Keratinocyte (primary cell): ENCODE measurements around the gene LUM.

ENCODE experiments used
- CTCF ChIP-seq, 3 experiments: IDR thresholded peaks in 1 of 3; conservative IDR thresholded peaks in 1 of 3; optimal IDR thresholded peaks in 1 of 3; 2 replicates in 2 of 3; 3 replicates in 1 of 3; pipeline versions ENCODE3 to v1.5.1; 2011; ENCODE audit warnings: low read length in 3 of 3, mild to moderate bottlenecking in 3 of 3, moderate library complexity in 2 of 3, control low read depth in 1 of 3, inconsistent platforms in 1 of 3; ENCODE audit not compliant: insufficient read depth in 2 of 3; ENCODE audit errors: extremely low read depth in 1 of 3
- EZH2 ChIP-seq: IDR thresholded peaks from one replicate; pipeline ENCODE4 v1.6.1; 2012; ENCODE audit warnings: inconsistent platforms, mild to moderate bottlenecking, low read length, moderate library complexity

- TF ChIP-seq CTCF (optimal IDR thresholded peaks at IDR 0.05 in 1 of 3, IDR thresholded peaks at IDR 0.05 in 1 of 3, conservative IDR thresholded peaks at IDR 0.05 in 1 of 3; ENCODE audit: extremely low read depth in 1 of 3, insufficient read depth in 2 of 3, low read length in 3 of 3) (no peak), EZH2 (no peak)
Measured at GRCh38 chr12:91113621-91114020, 2.3 kb upstream of the LUM start.
